Muscle of leg (tissue), 9 donors: ENCODE measurements around the gene TTC23L. TPM values are rescaled to one million over a fixed set of nuclear protein-coding genes. Genes with fewer than 3 reads are reported as not detected.

ENCODE experiments used
- polyA plus RNA-seq, 8 donors: library from polyadenylated mRNA; unstranded; fragments of 120-200 nt; gene quantifications; one replicate each; pipeline versions ENCODE4 v1.2.1 to v1.2.3, GENCODE V29; 2013; ENCODE audit warnings: inconsistent platforms in 1 of 8, low replicate concordance in 1 of 8; ENCODE audit not compliant: insufficient read length in 8 of 8, insufficient read depth in 1 of 8
- total RNA-seq: library from RNA; stranded (reverse); fragments of 120-200 nt; gene quantifications from one replicate; pipeline ENCODE4 v1.2.4, GENCODE V29; 2013

Gene TTC23L
- total and polyA plus RNA-seq, 9 donors, result 0.12 to 0.68 (median 0.22) TPM

Other genes with a start within 250 kb of the TTC23L start
- gene RAI14, start 182.8 kb upstream of the TTC23L start, total RNA-seq, result 25.7 TPM
- gene RAI14, start 182.8 kb upstream of the TTC23L start, polyA plus RNA-seq, result 10 to 100 TPM; 15.7 to 40.4 (median 23.9) TPM
- 17.4 TPM for gene RAD1, start 76.3 kb downstream of the TTC23L start, total RNA-seq
- gene RAD1, start 76.3 kb downstream of the TTC23L start, polyA plus RNA-seq, result 10 to 100 TPM; 17.8 to 25.1 (median 21.4) TPM
- 33.6 TPM for gene BRIX1, start 76.5 kb downstream of the TTC23L start, total RNA-seq
- 10 to 100 TPM; 29.8 to 39.8 (median 32.8) TPM for gene BRIX1, start 76.5 kb downstream of the TTC23L start, polyA plus RNA-seq
- 24.8 TPM for gene DNAJC21, start 90.4 kb downstream of the TTC23L start, total RNA-seq
- gene DNAJC21, start 90.4 kb downstream of the TTC23L start, polyA plus RNA-seq, result 10 to 100 TPM; 40.5 to 56.6 (median 50.1) TPM
- gene AGXT2, start 208.8 kb downstream of the TTC23L start, total RNA-seq, result 0.04 TPM
- 1 to 10 TPM in 1 of 8 donors, under 1 TPM in 2, not detected in 5; 0.13 to 3.0 (median 0.33) TPM for gene AGXT2, start 208.8 kb downstream of the TTC23L start, polyA plus RNA-seq